Ascending aorta (tissue), 2 donors: Measurements from ENCODE around the gene MBD3L2. TPM values are rescaled to one million over a fixed set of nuclear protein-coding genes. Genes with fewer than 3 reads are reported as not detected.
"Not testable (repeated sequence)": the region's sequence is repeated elsewhere in the genome, so short reads cannot be mapped to it uniquely, and the experiment has no call there.

Source experiments
- DNase-seq, 2 donors: peaks; one replicate each; pipeline ENCODE4 v3.0.0-alpha.2; 2019; ENCODE audit warnings: low spot score in 2 of 2
- H3K27ac ChIP-seq, 2 donors: fragments of 200-600 bp; sonication (generic); one replicate each; pipeline ENCODE4 v1.5.1; 2016 to 2017; ENCODE audit warnings: mild to moderate bottlenecking in 1 of 2
- H3K27me3 ChIP-seq: fragments of 200-600 bp; sonication (generic); one replicate; pipeline ENCODE4 v1.5.1; 2017
- H3K36me3 ChIP-seq, 2 donors: fragments of 200-600 bp; sonication (generic); one replicate each; pipeline ENCODE4 v1.5.1; 2016
- H3K4me1 ChIP-seq, 2 donors: fragments of 200-600 bp; sonication (generic); one replicate each; pipeline ENCODE4 v1.5.1; 2016 to 2017; ENCODE audit warnings: mild to moderate bottlenecking in 1 of 2
- H3K4me3 ChIP-seq, 2 donors: fragments of 200-600 bp; sonication (generic); one replicate each; pipeline ENCODE4 v1.5.1; 2016 to 2017; ENCODE audit warnings: mild to moderate bottlenecking in 1 of 2
- H3K9me3 ChIP-seq, 2 donors: fragments of 200-600 bp; sonication (generic); one replicate each; pipeline ENCODE4 v1.5.1; 2016
- CTCF ChIP-seq, 3 experiments: fragments of 200-600 bp in 2 of 3; fragments of 450-650 bp in 1 of 3; sonication (generic) in 2 of 3; IDR thresholded peaks; one replicate each; pipeline ENCODE4 v1.5.1; 2016 to 2019; ENCODE audit warnings: antibody characterized with exemption in 3 of 3, mild to moderate bottlenecking in 1 of 3, moderate library complexity in 1 of 3
- intact Hi-C: fragments of 100-400 bp; cut with DNase I; formaldehyde crosslinking; loops from one replicate; pipeline ENCODE4 v1.15.1; 2023
- total RNA-seq: library from RNA; depleted of rRNA; stranded (reverse); fragments of >200 nt; gene quantifications from one replicate; pipeline ENCODE4 v1.1.0, GENCODE V29; 2016

Gene MBD3L2
- total RNA-seq, 1 donor from 2014 or later, result not detected

GRCh38 chr19:7067122-7067521 lies 18.0 kb downstream of the MBD3L2 start:
- peak in 2 of 3 experiments; percentile 15 to 20 for TF ChIP-seq CTCF (IDR thresholded peaks at IDR 0.05)
- H3K27ac ChIP-seq, H3K4me1 ChIP-seq, intact Hi-C loops, H3K27me3 ChIP-seq, DNase-seq, H3K4me3 ChIP-seq, H3K9me3 ChIP-seq: not testable (repeated sequence)
- peaks cover 10 to 11% of the 10 kb centered on the region in 2 donors for H3K36me3 ChIP-seq

GRCh38 chr19:7067716-7068115 lies 18.6 kb downstream of the MBD3L2 start:
- H3K36me3 ChIP-seq, result peaks cover 16 to 17% of the 10 kb centered on the region in 2 donors
- H3K9me3 ChIP-seq, result no peaks in the 10 kb centered on the region
- TF ChIP-seq CTCF (IDR thresholded peaks at IDR 0.05), result no peak
- no peak for DNase-seq
- intact Hi-C loops, result no loop called here
- no peak overlapping the region for H3K27ac ChIP-seq
- no peak overlapping the region for H3K4me3 ChIP-seq
- peaks cover 0 to 6% of the 10 kb centered on the region in 2 donors for H3K4me1 ChIP-seq
- H3K27me3 ChIP-seq, result no peaks in the 10 kb centered on the region

- no peak for DNase-seq
- H3K27me3 ChIP-seq, result no peaks in the 10 kb centered on the region
Observed at GRCh38 chr19:7068599-7068998, 19.5 kb downstream of the MBD3L2 start.

GRCh38 chr19:7069042-7069903 lies 20.2 kb downstream of the MBD3L2 start, which contains the start of gene ZNF557:
ZNF557 (plus strand) TSS chr19:7069703; CDS start chr19:7075075, 5,372 bp downstream.
- no peak for TF ChIP-seq CTCF (IDR thresholded peaks at IDR 0.05)
- H3K9me3 ChIP-seq, result no peaks in the 10 kb centered on the region
- H3K4me1 ChIP-seq, result peaks cover 0 to 6% of the 10 kb centered on the region in 2 donors
- no peaks in the 10 kb centered on the region for H3K27me3 ChIP-seq
- peak within 1 kb of the TSS; percentile 52 to 69 for H3K27ac ChIP-seq
- DNase-seq, result peak; percentile 95 to 99
- peak within 1 kb of the TSS; percentile 74 to 83 for H3K4me3 ChIP-seq
- intact Hi-C loops, result loop anchor here (1.0 kb wide), 1 partner anchor 30 kb away; no protein-coding TSS in a partner anchor
- peaks cover 31 to 33% of the 10 kb centered on the region in 2 donors for H3K36me3 ChIP-seq

More at GRCh38 chr19:7068599-7068998, 19.5 kb downstream of the MBD3L2 start:
- no peak for TF ChIP-seq CTCF (IDR thresholded peaks at IDR 0.05)
- intact Hi-C loops, result no loop called here
- peak overlapping the region; percentile 10 to 69 for H3K27ac ChIP-seq
- peaks cover 24 to 26% of the 10 kb centered on the region in 2 donors for H3K36me3 ChIP-seq
- H3K4me1 ChIP-seq, result peaks cover 0 to 6% of the 10 kb centered on the region in 2 donors
- no peaks in the 10 kb centered on the region for H3K9me3 ChIP-seq
- H3K4me3 ChIP-seq, result peak overlapping the region in 1 of 2 donors; percentile 74

GRCh38 chr19:7069904-7070226 lies 20.7 kb downstream of the MBD3L2 start:
- DNase-seq, result no peak
- TF ChIP-seq CTCF (IDR thresholded peaks at IDR 0.05), result no peak
- H3K27ac ChIP-seq, result peak overlapping the region; percentile 52 to 69
- peak overlapping the region; percentile 74 to 83 for H3K4me3 ChIP-seq
- no peaks in the 10 kb centered on the region for H3K27me3 ChIP-seq
- H3K4me1 ChIP-seq, result peaks cover 0 to 6% of the 10 kb centered on the region in 2 donors
- intact Hi-C loops, result loop anchor here (1.0 kb wide), 1 partner anchor 29 kb away; no protein-coding TSS in a partner anchor
- peaks cover 37 to 39% of the 10 kb centered on the region in 2 donors for H3K36me3 ChIP-seq
- H3K9me3 ChIP-seq, result peaks cover 0 to 1% of the 10 kb centered on the region in 2 donors
